ENCODE measurements around the gene TMEM245. TPM values are rescaled to one million over a fixed set of nuclear protein-coding genes. Genes with fewer than 3 reads are reported as not detected.

The TMEM245 gene
- total and polyA plus RNA-seq, 2 of the 13 experiments (the other 11 are each of a cell fraction or from before 2014, with no cell fraction given): 53.5 to 55.4 TPM

GRCh38 chr9:109119439-109120203 is at the start of gene TMEM245 (continued):
- TF ChIP-seq SNAPC4 (CRISPR knock-in tag; IDR thresholded peaks at IDR 0.05): no peak
- no peak for TF ChIP-seq ZNF713 (CRISPR knock-in tag; IDR thresholded peaks at IDR 0.05)
- TF ChIP-seq SSRP1 (CRISPR knock-in tag; IDR thresholded peaks at IDR 0.05): no peak
- no peak for TF ChIP-seq ZBTB49 (CRISPR knock-in tag; IDR thresholded peaks at IDR 0.05; ENCODE audit: borderline replicate concordance)
- no peak for TF ChIP-seq ZNF740 (CRISPR knock-in tag; IDR thresholded peaks at IDR 0.05)
- TF ChIP-seq ZNF24 (IDR thresholded peaks at IDR 0.05): no peak
- peak; percentile 60; the same call in 1 of the 2 replicates for TF ChIP-seq ZNF343 (CRISPR knock-in tag; IDR thresholded peaks at IDR 0.05)
- no peak for TF ChIP-seq BRCA1 (CRISPR knock-in tag; IDR thresholded peaks at IDR 0.05)
- TF ChIP-seq HNRNPK (IDR thresholded peaks at IDR 0.05; ENCODE audit: low read depth, low read length, poor library complexity, severe bottlenecking): no peak
- no peak for TF ChIP-seq AHR (CRISPR knock-in tag; IDR thresholded peaks at IDR 0.05)
- peak; percentile 18; the same call in 1 of the 2 replicates for TF ChIP-seq NR2C2 (CRISPR knock-in tag; IDR thresholded peaks at IDR 0.05; ENCODE audit: borderline replicate concordance)
- no peak for TF ChIP-seq RBM39 (IDR thresholded peaks at IDR 0.05; ENCODE audit: low read depth, low read length, poor library complexity, severe bottlenecking)
- no peak for TF ChIP-seq MAFF (IDR thresholded peaks at IDR 0.05; ENCODE audit: low read depth, low read length)
- no peak for TF ChIP-seq ZNF746 (CRISPR knock-in tag; IDR thresholded peaks at IDR 0.05)
- no peak for TF ChIP-seq ZBTB37 (CRISPR knock-in tag; IDR thresholded peaks at IDR 0.05)
- no peak for TF ChIP-seq NFE2 (CRISPR knock-in tag; IDR thresholded peaks at IDR 0.05)
- no peak; the same call in 1 of the 2 replicates for TF ChIP-seq PREB (CRISPR knock-in tag; IDR thresholded peaks at IDR 0.05)
- peak; percentile 68 for TF ChIP-seq DRAP1 (CRISPR knock-in tag; IDR thresholded peaks at IDR 0.05)
- TF ChIP-seq ZNF367 (CRISPR knock-in tag; IDR thresholded peaks at IDR 0.05; ENCODE audit: borderline replicate concordance): peak; percentile 25; the same call in 1 of the 2 replicates

Measured in HepG2 (cell line).